HG03280 (cell line): ENCODE measurements around the gene ZNF26.
"Not testable (repeated sequence)": the region's sequence is repeated elsewhere in the genome, so short reads cannot be mapped to it uniquely, and the experiment has no call there.

ENCODE experiments used
- ATAC-seq: cut with Tn5 transposase; IDR thresholded peaks from one replicate; pipeline ENCODE4 v1.9.1; 2021; ENCODE audit warnings: mild to moderate bottlenecking, moderate library complexity; ENCODE audit not compliant: unreplicated experiment

Gene ZNF26

GRCh38 chr12:132986001-132986884 lies at the start of gene ZNF26:
Gene ZNF26, plus strand, starts transcription at chr12:132986367. Its CDS starts 474 bp downstream, at chr12:132986841.
- ATAC-seq, result peak; percentile 98

DNA sequence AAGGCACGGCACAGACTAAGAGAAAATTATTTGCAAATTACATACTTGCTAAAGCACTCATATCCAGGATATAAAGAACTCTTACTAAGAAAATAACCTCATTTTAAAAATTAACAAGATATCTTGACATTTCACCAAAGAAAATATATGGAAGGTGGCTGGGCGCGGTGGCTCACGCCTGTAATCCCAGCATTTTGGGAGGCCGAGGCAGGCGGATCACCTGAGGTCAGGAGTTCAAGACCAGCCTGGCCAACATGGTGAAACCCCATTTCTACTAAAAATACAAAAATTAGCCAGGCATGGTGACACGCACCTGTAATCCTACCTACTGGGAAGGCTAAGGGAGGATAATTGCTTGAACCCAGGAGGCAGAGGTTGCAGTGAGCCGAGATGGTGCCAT lies 49.2 kb upstream of the ZNF26 start:
- ATAC-seq, result not testable (repeated sequence)

DNA sequence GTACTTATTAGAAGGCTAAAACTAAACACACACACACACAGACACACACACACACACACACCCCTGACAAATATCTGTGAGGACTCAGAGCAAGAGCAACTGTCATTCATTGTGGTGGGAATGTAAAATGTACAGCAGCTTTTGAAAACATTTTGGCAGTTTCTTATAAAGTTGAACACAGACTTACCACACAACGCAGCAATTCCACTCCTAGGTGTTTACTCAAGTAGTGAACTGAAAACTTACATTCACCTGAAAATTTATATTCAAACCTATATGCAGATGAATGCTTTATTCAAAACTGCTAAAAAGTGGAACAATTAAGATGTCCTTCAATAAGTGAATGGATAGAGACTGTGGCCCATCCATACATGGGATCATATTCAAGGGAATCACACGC lies 48.7 kb upstream of the ZNF26 start:
- no peak for ATAC-seq

DNA sequence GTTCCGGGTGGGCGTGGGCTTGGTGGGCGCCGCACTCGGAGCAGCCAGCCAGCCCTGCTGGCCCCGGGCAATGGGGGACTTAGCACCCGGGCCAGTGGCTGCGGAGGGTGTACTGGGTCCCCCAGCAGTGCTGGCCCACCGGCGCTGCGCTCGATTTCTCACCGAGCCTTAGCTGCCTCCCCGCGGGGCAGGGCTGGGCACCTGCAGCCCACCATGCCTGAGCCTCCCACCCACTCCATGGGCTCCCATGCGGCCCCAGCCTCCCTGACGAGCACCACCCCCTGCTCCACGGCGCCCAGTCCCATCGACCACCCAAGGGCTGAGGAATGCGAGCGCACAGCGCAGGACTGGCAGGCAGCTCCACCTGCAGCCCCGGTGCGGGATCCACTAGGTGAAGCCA lies 47.4 kb upstream of the ZNF26 start:
- ATAC-seq, result not testable (repeated sequence)

GRCh38 chr12:132940071-132940719 lies 46.0 kb upstream of the ZNF26 start:
- ATAC-seq, result no peak

DNA sequence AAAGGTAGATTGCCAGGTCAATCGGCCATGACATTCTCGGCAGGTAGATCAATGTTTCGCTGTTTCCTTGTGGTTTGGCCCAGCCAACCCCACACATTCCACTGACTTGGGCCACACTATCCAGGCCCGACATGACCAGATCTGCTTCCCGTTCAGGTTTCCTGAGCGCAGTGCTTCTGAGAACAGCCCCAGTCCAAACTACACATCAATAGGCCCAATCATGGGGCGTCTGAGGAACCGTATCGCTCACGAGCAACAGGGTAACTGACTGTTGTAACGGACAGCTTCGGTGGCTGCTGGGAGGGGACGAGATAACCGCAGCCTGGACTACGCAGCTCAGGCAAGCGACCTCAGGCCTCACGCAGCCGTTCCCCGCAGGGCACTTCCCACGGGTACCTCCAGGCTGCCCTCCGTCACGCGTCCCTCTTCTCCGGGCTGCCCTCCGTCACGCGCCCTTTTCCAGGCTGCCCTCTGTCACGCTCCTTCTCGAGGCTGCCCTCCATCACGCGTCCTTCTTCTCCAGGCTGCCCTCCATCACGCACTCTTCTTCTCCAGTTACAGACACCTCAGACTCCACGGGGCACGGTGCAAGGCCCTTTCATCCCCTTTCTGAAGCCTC lies 44.7 kb upstream of the ZNF26 start:
- no peak for ATAC-seq

- ATAC-seq, result no peak
Measured at GRCh38 chr12:132942611-132943010, 43.6 kb upstream of the ZNF26 start.

- ATAC-seq, result no peak
Measured at GRCh38 chr12:132945806-132946205, 40.4 kb upstream of the ZNF26 start.

DNA sequence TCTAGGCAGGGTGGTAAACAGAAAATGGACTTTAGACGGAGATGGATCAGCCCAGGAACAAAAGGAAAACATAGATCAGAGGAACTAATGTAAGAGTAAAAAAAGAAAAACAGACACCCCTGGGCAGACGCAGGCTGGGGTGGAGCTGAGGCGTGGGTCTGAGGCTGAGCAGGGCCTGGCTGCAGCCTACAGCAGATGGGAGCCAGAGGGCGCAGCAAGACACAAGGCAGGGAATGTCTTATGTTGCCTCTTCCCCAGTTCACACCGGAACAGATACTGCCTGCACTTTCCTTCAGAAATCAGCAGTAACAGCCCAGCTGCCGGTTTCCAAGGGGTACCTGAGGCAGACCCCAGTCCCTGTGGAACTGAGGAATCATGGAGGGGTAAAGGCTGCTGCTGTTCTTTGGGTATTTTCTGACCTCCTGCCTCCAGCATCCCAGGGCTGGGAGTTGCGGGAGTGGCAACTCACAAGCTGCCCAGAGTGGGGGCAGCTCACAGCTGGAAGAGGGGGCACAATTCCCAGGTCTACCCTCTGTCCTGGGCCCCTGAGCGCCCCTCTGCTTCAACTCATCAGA lies 39.8 kb upstream of the ZNF26 start:
- ATAC-seq, result no peak

DNA sequence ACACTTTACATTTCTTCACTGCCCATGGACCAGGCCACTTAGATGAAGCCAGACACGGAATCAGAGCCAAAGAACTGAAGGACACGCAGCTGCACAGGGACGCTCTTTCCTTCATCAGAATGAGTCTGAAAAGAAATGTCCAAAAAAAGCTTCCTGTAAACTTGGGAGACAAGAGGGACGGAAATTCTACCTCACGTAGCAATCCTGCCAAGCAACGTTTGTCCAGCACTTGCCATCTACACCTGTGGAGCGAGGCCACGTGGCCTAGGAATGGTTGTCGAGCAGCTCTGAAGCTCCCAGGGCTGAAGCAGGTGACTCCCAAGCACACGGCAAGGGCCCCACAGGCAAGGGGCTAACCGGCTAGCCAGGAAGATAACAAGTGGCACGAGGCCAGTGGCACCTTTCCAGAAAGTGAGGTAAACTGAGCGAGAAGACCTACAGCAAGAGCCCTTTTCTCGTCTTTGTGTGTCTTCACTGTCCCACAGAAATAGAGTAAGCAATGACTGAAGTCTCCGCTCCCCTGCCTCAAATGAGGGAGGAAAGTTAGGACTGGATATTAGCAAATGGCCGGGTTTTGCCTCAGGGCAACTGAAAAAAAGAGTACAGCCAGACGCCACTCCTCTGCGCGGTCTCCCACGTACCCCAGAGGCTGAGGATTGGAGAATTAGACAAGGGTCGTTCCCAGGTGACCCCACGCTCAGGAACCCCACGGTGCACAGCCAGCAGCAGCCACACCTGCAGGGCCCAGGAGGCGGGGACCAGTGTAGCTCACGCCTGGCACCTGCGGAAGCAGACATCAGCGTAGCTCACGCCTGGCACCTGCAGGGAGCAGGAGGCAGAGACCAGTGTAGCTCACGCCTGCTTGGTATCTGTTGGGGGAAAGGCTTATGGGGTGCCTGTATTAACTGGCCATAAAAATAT lies 37.8 kb upstream of the ZNF26 start:
- ATAC-seq, result no peak

DNA sequence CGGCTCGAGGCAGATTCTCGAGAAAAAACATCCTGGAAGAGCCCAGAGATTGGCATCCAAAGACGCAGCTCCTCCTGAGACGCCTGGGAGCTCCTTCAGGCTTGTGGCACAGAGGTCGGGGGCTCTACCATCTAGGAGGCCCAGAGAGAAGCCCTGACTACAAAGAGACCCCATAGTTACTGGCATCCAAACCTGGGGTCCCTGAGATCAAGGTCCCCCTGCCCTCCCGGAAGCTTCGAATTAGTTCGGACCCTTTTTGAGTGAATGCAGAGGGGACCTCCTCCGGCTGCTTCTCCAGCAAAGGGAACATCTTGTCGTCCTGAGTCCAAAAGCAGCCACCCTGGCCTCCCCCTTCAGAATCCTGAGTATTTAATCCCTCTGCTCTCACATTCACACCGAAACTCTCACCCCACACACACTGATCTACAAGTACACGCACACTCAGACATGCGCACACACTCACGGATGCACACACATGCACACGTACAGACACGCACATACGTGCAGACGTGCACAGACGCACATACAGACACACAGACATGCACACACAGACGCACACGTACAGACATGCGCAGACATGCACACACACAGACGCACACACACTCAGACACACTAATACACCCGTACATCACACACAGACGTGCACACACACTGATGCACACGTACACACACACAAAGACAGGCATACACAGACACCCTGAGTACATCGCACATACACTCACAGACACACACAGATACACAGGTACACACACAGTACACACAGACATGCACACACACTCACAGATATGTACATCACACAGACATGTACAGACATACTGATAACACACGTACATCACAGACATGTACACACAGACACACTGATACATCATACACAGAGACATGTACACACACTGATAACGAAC lies 36.0 kb upstream of the ZNF26 start:
- ATAC-seq, result no peak

DNA sequence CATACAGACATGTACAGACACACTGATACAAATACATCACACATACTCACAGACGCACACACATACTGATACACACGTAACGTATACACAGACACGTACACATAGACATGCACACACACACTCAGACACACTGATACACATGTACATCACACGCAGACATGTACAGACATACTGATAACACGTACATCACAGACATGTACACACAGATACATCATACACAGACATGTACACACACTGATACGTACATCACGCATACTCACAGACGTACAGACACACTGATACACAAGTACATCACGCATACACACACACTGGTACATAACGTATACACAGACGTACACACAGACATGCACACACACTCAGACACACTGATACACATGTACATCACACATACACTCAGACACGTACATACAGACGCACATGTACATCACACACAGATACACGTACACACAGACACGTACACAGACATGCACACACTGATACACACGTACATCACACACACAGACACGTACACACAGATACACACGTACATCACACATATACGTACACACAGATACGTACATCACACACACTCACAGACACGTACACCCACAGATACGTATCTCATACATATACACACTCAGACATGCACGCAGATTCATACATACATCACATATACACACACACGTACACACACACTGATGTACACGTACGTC lies 35.2 kb upstream of the ZNF26 start:
- no peak for ATAC-seq

GRCh38 chr12:132951649-132952048 lies 34.5 kb upstream of the ZNF26 start:
- no peak for ATAC-seq

DNA sequence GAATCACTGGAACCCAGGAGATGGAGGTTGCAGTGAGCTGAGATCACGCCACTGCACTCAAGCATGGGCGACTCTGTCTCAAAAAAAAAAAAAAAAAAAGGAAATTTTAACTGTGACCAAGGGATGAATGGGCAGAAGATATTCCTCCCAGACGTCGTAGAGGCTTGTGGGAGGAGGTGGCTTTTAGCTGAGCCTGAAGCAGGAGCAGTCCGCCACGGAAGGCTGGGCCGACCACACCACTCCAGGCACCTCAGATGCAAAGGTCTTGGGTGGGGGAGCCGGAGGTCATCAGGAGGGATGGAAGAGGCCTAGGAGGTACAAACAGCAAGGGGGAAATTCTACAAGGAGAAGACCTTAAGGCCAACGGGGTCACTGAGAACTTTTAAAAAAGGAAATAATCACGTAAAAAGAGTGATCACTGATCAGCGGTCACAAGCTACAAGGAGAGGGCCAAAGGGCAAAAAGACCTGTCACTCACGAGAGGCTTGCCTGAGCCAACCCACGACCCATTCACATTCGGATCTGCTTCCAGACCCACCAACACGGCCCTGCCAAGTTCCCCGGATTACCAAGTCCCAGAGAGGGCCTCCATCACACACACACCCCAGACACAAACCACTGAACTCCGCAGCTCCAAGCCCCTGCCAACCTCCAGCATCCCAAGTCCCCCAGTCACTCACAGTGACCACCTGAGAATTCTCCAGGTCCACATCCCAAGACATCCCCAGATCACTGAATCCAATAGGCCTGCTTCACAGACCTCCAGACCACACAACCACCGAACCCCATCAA lies 33.6 kb upstream of the ZNF26 start:
- ATAC-seq, result no peak

DNA sequence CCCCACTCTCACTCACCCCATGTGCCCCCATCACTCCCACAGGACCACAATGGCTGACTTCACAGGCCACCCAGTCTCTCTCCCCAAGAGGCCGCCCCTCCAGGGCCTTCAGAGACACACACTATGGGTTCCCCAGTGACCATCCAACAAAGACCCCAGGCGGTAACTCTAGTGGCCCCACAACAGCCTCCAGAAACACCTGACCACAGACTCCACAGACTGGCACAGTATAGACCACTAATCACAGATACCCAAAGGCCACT lies 33.1 kb upstream of the ZNF26 start:
- ATAC-seq, result no peak

GRCh38 chr12:132953771-132954170 lies 32.4 kb upstream of the ZNF26 start:
- ATAC-seq, result no peak

DNA sequence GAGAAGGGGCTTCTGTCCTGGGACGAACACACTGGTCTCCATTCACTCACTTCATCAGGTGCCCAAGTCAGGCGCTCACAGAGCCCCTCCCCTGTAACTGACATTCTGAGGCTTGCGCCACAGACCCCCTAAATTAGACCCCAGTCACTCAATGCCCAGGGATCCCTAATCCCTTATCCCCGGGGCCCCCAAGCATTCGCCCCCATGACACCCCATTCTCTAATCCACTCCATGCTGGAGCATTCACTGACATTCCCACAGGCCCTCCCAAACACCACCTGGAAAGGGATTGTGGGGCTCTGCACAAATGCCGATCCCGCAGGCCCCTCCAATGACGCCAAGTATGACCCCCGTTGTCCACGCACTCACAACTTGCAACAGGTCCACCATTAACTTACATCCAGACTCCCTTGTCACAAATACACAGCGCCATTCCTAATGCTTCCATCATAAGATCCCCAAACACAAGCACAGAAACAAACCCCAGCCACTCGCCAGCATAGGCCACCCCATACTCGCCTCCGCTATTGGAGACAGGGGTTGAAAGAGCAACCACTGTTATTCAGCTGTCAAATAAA lies 31.6 kb upstream of the ZNF26 start:
- ATAC-seq, result no peak
